Stimulated activated CD4-positive, alpha-beta T cell treated with anti-CD3 and anti-CD28 coated beads, TNF-alpha, amount 100 ng/mL, for 48 hours (primary cell): ENCODE measurements around the gene ATP8A2.
"Not testable (repeated sequence)": the region's sequence is repeated elsewhere in the genome, so short reads cannot be mapped to it uniquely, and the experiment has no call there.

Experiments used
- DNase-seq, 3 donors: peaks; one replicate each; pipeline ENCODE4 v3.0.0-alpha.2; 2020; ENCODE audit warnings: low read depth in 3 of 3

ATP8A2 gene

DNA sequence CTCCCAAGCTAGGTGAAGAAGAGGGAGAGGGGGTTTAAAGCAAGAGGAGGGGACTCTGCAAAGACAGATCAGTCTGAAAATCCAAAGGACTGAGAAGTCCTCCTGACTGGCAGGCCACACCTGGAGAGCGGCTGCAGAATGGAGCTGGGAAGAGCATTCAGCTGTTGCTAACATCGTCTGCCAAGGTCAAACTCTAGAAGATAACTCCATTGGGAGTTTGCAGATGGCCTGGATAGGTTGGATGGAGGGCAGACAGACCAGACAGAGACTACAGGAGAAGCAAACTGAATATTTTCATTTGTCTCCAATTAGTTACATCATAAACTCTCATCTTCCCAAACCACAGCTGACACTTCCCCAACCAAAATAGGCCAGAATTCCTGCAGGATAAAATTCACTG, 699.9 kb downstream of the ATP8A2 start:
- DNase-seq = no peak

DNA sequence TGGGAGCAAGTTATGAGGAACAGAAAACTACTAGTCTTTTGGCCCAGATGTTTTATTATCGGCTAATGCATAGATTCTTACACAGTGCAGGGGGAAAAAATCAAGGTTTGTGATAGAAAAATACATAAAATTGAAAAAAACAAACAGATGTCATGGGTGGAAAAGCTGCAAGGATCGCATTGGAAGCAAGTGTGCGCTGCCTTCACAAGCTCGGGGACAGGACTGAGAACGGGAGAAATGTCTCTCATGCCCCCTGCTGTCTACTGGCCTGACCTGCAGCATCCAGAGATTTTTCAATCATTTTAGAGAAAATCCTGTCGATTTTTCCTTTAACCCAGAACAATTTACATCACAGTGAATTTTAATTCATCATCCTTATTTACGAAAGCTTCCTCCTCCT, 700.6 kb downstream of the ATP8A2 start:
- not testable (repeated sequence) for DNase-seq

DNA sequence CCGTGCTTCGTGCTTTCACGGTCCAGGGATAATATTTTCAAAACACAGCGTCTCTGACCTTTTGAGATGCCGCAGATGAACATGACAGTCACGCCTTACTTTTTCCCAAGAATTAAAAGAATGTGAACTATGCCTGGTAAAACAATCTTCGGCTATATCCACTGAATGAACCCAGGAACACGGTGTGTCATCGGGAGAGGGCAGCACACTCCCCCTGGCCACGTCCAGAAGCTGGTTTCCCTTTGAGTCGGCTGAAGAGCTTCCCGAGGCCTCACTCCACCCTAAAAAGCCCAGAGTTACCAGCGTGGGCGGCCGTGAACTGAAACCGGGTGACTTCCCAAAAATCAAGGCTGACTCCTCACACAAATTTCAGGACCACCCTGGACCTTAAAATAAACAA, 702.9 kb downstream of the ATP8A2 start:
- no peak for DNase-seq
